NCI-H128 (cell line): ENCODE measurements around the gene DCDC2.
"Not testable (repeated sequence)": the region's sequence is repeated elsewhere in the genome, so short reads cannot be mapped to it uniquely, and the experiment has no call there.

ENCODE experiments used
- DNase-seq: peaks from one replicate; lab custom pipeline; 2025; ENCODE audit not compliant: unreplicated experiment; lab: John Stamatoyannopoulos, UW

Gene DCDC2

DNA sequence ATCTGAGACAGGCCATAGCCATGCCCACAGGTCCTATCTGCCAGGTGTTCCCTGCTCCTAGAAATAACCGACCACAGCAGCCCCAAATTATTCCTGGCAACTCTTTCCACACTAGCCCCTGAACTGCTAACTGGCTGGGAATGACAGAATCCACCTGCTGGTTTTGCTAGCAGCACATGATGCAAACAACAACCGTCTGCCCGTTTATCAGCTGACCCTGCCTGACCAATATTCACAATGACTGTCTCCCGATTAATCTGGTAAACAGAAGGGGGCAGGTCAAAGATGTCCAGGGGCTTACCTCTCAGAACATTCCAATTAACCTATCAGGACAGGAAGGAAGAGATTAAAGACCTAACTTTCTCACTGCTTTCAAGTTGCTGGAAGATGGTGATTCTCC is 130.3 kb downstream of the DCDC2 start:
- DNase-seq, result no peak

GRCh38 chr6:24226541-24226940 is 131.3 kb downstream of the DCDC2 start:
- DNase-seq, result no peak

DNA sequence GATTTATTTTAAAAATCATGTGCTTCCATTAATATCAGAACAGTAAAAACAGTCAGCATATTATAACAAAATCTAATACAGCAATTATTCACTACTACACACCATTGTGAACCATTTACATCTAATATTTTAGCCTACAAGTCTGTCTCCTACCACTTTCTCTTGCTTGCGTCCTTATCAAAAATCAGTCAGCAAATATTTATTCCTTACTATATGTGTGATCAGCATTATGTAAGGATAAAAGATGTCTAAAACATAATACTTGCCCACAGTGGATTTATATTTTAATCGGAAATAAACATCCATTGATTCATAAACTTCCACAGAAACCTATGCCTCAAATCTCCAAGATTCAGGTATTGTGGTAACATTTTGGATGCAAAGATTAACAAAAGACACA is 132.0 kb downstream of the DCDC2 start:
- no peak for DNase-seq

DNA sequence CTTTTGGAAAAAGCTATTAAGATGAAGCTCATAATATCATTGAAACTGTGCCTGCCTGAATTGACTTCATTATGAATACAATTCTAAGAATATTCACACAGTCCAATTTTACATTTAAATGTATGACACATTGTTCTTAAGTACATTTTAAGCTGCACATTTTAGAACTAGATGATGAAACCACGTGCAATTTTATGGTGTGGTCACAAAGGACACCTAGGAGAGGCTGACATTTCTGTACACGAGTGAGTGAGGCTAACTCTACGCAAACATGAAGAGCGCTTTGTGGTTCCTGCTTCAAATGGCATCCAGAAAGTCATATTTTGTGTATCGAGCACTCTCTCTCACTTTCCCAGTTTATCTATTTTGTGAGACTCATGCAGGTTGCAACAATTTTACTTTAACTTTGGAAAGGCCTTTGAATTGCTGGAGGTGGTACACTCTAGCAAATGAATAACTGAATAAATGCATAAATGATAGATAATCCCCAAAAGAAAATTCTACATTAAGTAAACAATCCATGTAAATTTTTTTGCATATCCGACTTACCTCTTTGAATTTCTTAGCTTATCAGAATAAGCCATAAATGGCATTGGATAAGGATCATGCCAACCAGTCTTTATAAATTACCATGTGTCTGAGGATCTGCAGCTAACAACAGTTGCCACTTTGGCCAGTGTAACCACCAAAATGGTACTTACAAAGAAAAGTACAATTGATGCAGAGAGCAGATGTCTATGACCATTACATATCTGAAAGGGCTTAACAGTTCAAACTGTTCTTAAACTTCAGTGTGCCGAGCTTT is 134.5 kb downstream of the DCDC2 start:
- DNase-seq, result no peak

- DNase-seq, result no peak
Measured at GRCh38 chr6:24219670-24220069, 138.2 kb downstream of the DCDC2 start.

GRCh38 chr6:24214984-24215383 is 142.9 kb downstream of the DCDC2 start:
- DNase-seq, result no peak

DNA sequence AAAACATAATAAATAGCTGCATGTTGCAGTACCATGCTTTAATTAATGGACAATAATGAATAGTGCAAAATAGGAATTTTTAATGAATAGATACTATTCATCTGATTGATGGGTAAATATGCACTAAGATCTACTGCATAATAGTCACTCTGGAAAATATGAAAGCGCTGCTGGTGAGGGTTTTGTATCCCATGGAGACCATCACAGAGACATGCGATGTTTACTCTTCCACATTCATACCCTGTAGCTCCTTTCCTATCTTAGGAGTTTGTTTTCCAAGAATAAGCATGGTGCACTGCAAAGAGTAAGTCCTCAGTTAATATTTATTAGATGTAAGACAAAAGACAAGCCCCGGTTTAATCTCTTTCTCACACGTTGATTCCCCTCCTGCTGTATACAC is 150.4 kb downstream of the DCDC2 start:
- no peak for DNase-seq

GRCh38 chr6:24205020-24205492 is 152.8 kb downstream of the DCDC2 start:
- DNase-seq, result peak; percentile 48

DNA sequence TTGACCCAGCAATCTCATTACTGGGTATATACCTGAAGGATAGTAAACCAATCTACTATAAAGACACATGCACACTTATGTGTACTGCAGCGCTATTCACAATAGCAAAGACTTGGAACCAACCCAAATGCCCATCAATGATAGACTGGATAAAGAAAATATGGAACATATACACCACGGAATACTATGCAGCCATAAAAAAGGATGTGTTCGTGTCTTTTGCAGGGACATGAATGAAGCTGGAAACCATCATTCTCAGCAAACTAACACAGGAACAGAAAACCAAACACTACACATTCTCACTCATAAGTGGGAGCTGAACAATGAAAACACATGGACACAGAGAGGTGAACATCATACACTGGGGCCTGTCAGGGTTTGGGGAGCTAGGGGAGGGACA is 153.7 kb downstream of the DCDC2 start:
- DNase-seq, result not testable (repeated sequence)

DNA sequence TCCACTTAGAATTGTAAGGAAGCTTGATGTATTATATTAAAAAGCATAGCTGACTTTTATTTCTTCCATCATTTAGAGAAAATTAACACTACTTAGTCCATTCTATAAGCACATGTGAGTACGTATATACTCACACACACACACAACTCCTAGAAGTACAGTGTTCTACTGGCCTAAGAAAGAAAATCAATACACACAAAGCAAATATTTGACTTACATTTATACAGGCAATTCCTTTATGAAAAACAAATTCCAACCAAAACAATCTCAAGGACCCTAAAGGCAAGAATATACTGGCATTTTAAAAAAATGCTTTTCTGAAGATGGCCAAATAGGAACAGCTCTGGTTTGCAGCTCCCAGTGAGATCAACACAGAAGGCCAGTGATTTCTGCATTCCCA is 160.0 kb downstream of the DCDC2 start:
- no peak for DNase-seq

DNA sequence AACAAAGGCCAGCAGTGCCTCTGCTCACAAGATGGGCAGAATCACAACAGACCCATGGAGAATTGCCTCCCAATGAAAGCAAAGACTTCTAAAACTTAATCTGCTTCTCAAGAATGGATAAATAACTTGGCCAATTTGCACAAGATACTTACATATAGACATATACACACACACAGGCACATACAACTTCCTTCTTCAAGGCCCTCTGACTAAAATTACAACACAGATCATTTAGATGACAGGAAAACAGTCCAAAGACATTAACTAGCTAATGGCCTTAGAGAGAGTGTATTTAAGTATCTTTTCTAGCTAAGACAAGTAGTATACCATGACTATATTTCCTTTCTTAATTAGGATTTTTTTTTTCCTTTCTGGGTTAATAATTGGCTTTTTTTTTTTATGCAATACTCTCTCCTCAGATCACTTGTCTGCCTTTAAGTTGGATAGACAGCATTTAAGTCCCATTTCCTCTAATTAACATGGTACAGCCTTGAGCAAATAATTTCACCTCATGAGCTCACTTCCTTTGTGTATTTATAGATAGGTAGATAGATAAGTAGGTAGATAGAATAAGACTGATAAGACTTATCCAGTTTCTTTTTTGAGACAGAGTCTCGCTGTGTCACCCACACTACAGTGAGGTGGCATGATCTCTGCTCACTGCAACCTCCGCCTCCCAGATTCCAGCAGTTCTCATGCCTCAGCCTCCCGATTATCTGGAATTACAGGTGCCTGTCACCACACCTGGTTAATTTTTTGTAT is 161.8 kb downstream of the DCDC2 start:
- DNase-seq, result no peak

DNA sequence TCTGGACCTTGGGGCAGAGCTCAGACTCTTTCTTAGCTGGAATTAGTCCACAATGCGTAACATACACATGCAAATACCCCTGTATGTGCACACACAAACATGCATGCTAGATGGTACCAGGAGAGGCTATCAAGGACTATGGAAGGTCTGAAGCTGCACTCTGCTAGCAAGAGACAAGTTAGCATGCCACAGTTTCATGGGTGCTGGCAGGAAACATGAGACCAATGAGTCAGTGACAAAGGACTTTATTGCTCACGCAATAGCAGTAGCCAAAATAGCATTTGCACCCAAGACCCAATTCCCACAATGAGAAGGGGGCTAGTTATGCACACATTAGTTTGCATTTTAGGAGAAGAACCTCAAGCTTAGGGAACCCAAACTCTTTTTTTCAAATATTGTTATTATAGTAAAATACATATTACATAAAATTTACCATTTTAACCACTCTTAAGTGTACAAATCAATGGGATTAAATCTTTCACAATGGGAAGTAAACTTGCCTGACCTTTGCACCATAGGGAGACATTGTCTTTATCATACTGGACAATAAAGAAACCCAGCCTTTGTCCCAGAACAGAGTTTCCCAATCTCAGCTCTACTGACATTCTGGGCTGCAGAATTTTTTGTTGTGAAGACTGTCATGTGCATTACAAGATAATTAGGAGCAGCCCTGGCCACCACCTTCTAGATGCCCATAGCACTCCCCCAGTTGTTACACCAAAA is 162.7 kb downstream of the DCDC2 start:
- DNase-seq, result no peak

GRCh38 chr6:24193364-24193763 is 164.5 kb downstream of the DCDC2 start:
- DNase-seq, result no peak

DNA sequence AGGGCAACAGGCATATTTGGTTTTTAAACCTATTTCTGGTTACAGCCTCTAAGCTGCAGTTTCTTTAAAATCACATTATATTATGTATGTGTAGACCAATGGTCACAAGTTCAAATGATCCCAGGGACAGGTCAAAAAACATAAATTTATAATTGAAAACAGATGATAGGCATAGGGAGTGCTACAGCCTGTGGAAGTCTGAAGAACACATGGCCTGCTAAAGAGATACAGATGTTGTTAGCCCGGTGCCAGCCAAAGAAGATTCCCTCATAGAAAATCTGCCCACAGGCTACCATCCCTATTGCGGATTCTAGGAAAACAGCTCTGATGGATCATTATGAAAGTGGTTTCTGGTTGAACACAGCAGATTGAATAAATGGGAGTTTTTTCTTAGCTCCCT is 166.5 kb downstream of the DCDC2 start:
- no peak for DNase-seq

DNA sequence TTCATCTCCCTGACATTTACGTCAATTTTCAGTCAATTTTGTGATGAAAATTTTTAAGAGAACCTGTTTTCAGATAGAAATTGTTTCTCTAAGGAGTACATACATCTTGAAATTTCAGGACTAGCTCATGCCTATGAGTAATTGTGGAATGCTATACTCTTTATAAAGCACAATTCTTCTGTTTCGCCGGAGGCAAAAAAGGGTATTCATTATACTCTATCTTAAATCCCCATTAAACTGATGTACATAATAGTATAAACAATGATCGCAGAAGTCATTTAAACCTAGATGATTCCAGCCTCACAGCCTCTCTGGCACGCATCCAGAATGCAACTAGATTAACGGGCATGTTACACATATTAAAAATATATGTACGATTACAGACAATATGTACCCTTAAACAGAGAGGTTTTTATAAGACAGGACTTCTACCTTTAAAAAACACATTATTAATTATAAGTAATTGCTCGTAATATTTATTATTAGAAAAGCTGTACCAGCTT is 169.2 kb downstream of the DCDC2 start:
- DNase-seq, result no peak

DNA sequence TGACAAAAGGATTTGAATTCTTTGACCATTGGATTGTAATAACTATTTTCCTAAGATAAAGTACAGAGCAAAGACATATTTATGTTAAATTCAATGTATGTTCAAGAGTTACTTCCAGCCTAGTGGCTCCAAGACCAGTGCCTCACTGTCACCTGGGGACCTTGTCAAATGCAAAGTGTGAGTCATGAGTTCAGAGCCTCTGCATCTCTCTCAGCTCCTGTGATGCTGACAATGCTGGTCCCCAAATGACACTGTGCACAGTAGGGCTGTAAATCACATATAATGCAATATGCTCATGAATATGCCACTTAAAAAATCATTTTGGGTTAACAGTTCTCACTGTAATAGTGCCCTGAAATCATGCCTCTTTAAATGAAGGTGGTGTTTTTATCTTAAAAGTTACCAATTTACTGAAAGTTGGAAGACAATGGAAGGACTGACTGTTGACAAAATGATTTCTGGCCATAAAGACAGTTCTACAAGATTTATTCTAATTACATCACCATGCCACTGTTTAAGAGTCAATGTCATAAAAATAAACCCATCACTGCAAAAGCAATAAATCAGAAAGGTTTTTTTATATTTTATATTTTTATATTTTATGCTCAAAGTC is 169.8 kb downstream of the DCDC2 start:
- DNase-seq, result no peak

- no peak for DNase-seq
Measured at GRCh38 chr6:24186349-24186748, 171.5 kb downstream of the DCDC2 start.

DNA sequence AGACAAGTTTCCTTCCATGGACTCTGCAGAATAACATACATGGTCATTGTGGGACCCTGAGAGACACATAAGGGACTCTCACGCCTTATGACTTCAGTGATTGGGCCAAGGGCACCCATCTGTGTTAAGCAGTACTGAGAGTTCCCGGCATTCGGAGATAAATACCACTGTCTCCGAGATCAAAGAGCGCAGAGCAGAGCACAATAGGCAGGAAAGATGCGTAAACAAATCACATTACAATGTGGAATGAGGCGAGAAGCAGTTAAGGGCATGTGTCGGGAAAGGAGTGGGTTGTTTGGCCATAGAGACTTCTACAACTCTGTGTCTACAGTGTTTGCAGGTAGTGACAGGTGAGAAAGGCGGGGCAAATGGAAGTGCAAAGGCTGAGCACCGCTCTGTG is 174.3 kb downstream of the DCDC2 start:
- DNase-seq, result no peak

- DNase-seq, result no peak
Measured at GRCh38 chr6:24157886-24158285, 200.0 kb downstream of the DCDC2 start.

- DNase-seq, result no peak
Measured at GRCh38 chr6:24154121-24154520, 203.7 kb downstream of the DCDC2 start.

- DNase-seq, result no peak
Measured at GRCh38 chr6:24152014-24152413, 205.8 kb downstream of the DCDC2 start.
